CD4-positive, alpha-beta T cell treated with Interleukin-21 for 1 hour (primary cell): Measurements from ENCODE around the gene ATG5.

Source experiments
- DNase-seq: peaks from one replicate; pipeline ENCODE4 v3.0.0-alpha.2; 2020

Gene ATG5

GRCh38 chr6:106149472-106150069 is 176.0 kb downstream of the ATG5 start:
- DNase-seq, result peak; percentile 55

GRCh38 chr6:106147476-106147875 is 178.1 kb downstream of the ATG5 start:
- DNase-seq, result no peak

GRCh38 chr6:106146852-106147351 is 178.7 kb downstream of the ATG5 start:
- no peak for DNase-seq

DNA sequence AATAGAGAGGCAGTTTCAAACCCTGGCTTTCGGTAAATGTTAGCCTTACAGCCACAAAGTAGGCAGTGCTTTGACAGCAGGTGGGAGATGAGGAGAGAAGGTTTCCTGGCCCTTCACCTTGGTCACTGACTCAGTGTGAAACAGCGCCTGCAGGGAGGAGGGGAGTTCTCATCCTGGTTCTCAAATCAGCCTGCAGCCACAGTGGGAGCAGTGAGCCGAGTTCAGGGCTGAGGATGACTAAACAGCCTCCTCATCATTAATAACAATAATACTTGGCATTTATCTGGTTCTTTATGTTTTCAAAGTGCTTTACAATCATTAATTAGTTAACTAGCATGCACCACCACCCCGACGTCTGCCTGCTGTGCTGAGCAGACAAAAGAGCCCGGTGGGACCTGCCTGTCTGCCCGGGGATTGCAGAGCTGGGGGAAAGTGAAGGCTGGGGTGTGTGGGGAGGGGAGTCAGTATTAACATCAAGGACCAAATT is 179.8 kb downstream of the ATG5 start:
- no peak for DNase-seq

DNA sequence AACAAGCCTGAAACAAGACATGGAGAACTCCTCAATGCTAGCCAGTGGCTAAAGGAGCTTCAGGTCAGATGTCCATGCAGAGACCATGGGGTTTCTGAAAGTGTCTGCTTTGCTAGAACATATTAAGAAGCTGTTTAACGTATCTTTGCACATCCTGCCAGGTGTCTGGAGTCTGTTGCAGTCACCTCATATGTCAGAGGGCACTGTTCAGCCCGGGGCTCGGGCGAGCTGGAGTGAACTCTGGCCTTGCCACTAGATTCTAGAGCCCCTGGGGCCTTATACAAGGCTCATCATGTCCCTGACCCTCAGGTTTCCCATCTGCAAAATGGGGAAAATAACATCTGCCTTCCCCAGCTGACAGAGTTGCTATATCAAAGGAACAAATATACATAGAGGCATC is 180.4 kb downstream of the ATG5 start:
- DNase-seq, result no peak

DNA sequence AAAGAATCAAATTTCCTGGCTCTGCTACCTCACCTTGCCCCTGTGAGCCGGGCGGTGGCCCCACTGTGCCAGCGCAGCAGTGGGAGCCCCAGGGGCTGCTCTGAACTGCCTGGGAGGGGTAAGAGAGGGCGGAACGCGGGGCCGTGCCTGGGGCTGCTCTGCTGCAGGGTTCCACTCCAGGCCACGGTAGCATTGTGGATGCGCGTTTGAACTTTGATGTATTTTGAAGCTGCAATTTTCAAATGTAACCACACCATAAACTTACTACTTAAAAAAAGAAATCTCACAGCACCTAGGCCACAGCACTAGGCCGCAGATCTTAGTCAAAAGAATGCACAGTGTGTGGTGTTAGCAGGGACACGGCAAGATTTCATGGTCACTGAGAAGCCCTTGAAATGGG is 181.9 kb downstream of the ATG5 start:
- no peak for DNase-seq

- no peak for DNase-seq
Observed at GRCh38 chr6:106142876-106143431, 182.6 kb downstream of the ATG5 start.

DNA sequence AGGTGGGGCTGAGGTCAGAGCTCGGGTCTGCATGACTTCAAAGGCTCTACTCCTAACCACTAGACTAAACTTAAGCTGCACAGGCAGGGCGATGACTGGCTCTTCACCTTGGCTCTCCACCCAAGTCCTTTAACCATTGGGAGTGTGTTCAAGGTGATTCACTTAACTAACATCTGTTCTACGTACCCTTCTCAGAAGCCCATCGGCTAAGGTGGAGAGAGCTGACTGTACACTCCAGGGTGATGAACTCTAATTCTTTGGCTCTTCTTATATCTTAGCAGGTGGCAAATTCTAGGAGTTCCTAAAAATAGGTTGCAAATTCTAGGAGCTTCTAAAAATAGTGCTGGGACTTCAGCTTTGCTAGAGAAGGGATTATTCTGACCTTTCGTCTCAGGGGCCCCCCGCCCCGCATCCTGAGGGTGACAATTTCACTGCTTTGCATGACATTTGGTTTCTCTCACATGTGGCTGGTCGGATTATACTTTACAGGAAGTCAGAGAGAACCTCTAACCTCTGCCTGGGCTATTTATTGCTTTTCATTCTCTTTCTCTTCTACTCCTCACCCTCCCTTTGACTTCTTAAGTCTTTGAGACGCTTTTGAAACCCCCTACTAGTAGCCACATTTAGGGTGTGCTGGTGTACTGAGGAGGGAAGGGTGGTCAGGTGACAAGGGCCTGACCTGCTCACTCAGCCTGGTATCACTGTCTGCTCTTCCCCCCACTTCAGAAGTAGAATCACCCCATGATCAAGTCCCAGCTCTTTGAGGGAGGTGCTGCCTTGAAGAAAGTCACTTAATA is 183.9 kb downstream of the ATG5 start:
- DNase-seq, result peak; percentile 57

GRCh38 chr6:106138151-106138550 is 187.4 kb downstream of the ATG5 start:
- no peak for DNase-seq

DNA sequence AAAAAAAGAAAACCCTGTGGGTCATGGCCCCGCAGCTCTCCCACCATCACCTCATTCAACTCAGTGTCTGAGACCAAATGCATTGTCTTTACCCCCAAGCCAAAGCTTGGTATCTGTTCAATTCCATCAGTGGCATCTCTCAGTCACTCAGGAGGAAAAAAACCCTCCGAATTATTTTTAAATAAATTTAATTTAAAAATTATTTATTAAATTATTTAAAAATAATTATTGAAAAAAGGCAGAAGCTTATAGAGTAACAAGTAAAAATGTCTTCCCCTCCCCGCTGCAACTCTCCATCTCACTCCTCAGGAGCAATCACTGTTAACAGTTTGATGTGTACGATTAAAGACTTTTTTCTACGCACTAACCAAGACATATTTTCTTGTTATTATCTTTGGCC is 188.7 kb downstream of the ATG5 start:
- DNase-seq, result no peak

- no peak for DNase-seq
Observed at GRCh38 chr6:106135911-106136571, 189.5 kb downstream of the ATG5 start.

DNA sequence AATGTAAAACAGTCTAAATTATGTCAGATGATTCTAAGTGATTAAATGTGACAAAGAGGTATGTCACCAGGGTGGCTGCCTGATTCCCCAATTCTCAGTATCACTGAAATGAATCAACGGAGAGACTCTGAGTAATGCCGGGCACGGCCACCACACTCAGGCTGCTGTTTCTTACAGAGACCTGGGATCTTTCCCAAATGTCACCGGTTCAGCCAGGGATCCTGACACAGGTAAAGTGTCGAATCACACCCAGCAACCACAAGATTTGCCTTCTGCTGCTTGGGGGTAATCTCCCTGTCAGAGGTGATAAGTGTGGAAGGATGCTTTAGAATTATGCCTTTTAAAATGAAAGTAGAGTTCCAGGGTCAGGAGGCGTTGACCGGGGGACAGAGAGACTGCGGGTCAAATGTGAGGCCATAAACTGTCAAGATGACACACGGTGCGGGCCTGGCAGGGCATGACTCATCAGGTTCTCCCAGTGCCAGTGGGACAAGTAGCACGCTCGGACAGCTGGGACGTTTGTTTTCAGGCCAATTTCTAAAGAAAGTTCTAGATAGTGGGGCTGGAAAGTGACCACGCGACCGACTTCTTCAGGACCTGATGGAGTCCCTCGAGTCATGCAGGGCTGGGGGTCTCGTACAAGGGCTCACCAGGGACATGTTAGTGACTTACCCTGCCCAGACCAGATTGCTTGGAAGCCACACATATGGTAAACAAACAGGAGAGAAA is 190.5 kb downstream of the ATG5 start:
- no peak for DNase-seq
